ENCODE measurements around the gene SIPA1L3. TPM values are rescaled to one million over a fixed set of nuclear protein-coding genes. Genes with fewer than 3 reads are reported as not detected.

Gene SIPA1L3
- total and polyA plus RNA-seq, 2 experiments from 2014 or later: 13.7 to 23.3 TPM

GRCh38 chr19:38142176-38143035 is 235.4 kb downstream of the SIPA1L3 start:
- H2AFZ ChIP-seq: no peak overlapping the region
- H3K79me2 ChIP-seq: no peaks in the 10 kb centered on the region
- H3K9me3 ChIP-seq (ENCODE audit: low read depth): no peaks in the 10 kb centered on the region
- H3K9me2 ChIP-seq (replicated peaks; ENCODE audit: insufficient read depth): no peaks in the 10 kb centered on the region
- H3K27ac ChIP-seq: no peak overlapping the region
- no peaks in the 10 kb centered on the region for H3K4me1 ChIP-seq (ENCODE audit: insufficient read depth)
- TF ChIP-seq CTCF (IDR thresholded peaks at IDR 0.05; ENCODE audit: poor library complexity): peak; percentile 65
- TF ChIP-seq EZH2 (IDR thresholded peaks at IDR 0.05; ENCODE audit: borderline replicate concordance): no peak
- peak; percentile 74 for DNase-seq (ENCODE audit: low spot score)
- no peaks in the 10 kb centered on the region for H4K20me1 ChIP-seq (ENCODE audit: insufficient read depth, poor library complexity, severe bottlenecking)
- no peak overlapping the region for H3K4me3 ChIP-seq
- 62% methylated on average over 17 of the region's 17 CpGs for WGBS (ENCODE audit: low lambda C conversion rate, missing lambda C conversion rate)
- no peaks in the 10 kb centered on the region for H3K27me3 ChIP-seq
- H3K36me3 ChIP-seq (replicated peaks; ENCODE audit: insufficient read depth, low read depth): no peaks in the 10 kb centered on the region
- H3K4me2 ChIP-seq: no peak overlapping the region

GRCh38 chr19:38143847-38144246 is 236.8 kb downstream of the SIPA1L3 start:
- H4K20me1 ChIP-seq (ENCODE audit: insufficient read depth, poor library complexity, severe bottlenecking): no peaks in the 10 kb centered on the region
- H3K4me2 ChIP-seq: no peak overlapping the region
- H3K79me2 ChIP-seq: no peaks in the 10 kb centered on the region
- H3K4me1 ChIP-seq (ENCODE audit: insufficient read depth): no peaks in the 10 kb centered on the region
- H3K27me3 ChIP-seq: no peaks in the 10 kb centered on the region
- TF ChIP-seq CTCF (IDR thresholded peaks at IDR 0.05; ENCODE audit: poor library complexity): no peak
- TF ChIP-seq EZH2phosphoT487 (IDR thresholded peaks at IDR 0.05; ENCODE audit: low read depth, severe bottlenecking, unreplicated experiment): no peak
- no peak for TF ChIP-seq EZH2 (IDR thresholded peaks at IDR 0.05; ENCODE audit: borderline replicate concordance)
- no peak overlapping the region for H3K4me3 ChIP-seq
- H3K27ac ChIP-seq: no peak overlapping the region
- 89% methylated on average over 5 of the region's 5 CpGs for WGBS (ENCODE audit: low lambda C conversion rate, missing lambda C conversion rate)
- H2AFZ ChIP-seq: no peak overlapping the region
- H3K9me2 ChIP-seq (replicated peaks; ENCODE audit: insufficient read depth): no peaks in the 10 kb centered on the region
- DNase-seq (ENCODE audit: low spot score): no peak
- H3K36me3 ChIP-seq (replicated peaks; ENCODE audit: insufficient read depth, low read depth): no peaks in the 10 kb centered on the region
- no peaks in the 10 kb centered on the region for H3K9me3 ChIP-seq (ENCODE audit: low read depth)

GRCh38 chr19:38144667-38145066 is 237.7 kb downstream of the SIPA1L3 start:
- H3K27me3 ChIP-seq: no peaks in the 10 kb centered on the region
- H3K9me3 ChIP-seq (ENCODE audit: low read depth): no peaks in the 10 kb centered on the region
- H3K9me2 ChIP-seq (replicated peaks; ENCODE audit: insufficient read depth): no peaks in the 10 kb centered on the region
- no peak for DNase-seq (ENCODE audit: low spot score)
- H2AFZ ChIP-seq: no peak overlapping the region
- no peak overlapping the region for H3K4me3 ChIP-seq
- H3K4me2 ChIP-seq: no peak overlapping the region
- 92% methylated on average over 6 of the region's 6 CpGs for WGBS (ENCODE audit: low lambda C conversion rate, missing lambda C conversion rate)
- no peaks in the 10 kb centered on the region for H3K36me3 ChIP-seq (replicated peaks; ENCODE audit: insufficient read depth, low read depth)
- TF ChIP-seq EZH2 (IDR thresholded peaks at IDR 0.05; ENCODE audit: borderline replicate concordance) (no peak), CTCF (IDR thresholded peaks at IDR 0.05; ENCODE audit: poor library complexity) (no peak), EZH2phosphoT487 (IDR thresholded peaks at IDR 0.05; ENCODE audit: low read depth, severe bottlenecking, unreplicated experiment) (no peak)
- H4K20me1 ChIP-seq (ENCODE audit: insufficient read depth, poor library complexity, severe bottlenecking): no peaks in the 10 kb centered on the region
- no peaks in the 10 kb centered on the region for H3K79me2 ChIP-seq
- H3K27ac ChIP-seq: no peak overlapping the region
- no peaks in the 10 kb centered on the region for H3K4me1 ChIP-seq (ENCODE audit: insufficient read depth)
